Neural progenitor cell (in vitro differentiated cells): Measurements from ENCODE around the gene GPATCH2L. TPM values are rescaled to one million over a fixed set of nuclear protein-coding genes. Genes with fewer than 3 reads are reported as not detected.

ENCODE experiments used
- DNase-seq: peaks from one replicate; pipeline ENCODE4 v3.0.0-alpha.2; 2016; ENCODE audit warnings: low spot score
- H2AFZ ChIP-seq: fragments of 200-600 bp; sonication (generic); replicated peaks from 2 replicates; pipeline ENCODE4 v1.6.1; 2016; ENCODE audit warnings: antibody characterized with exemption
- H3F3A ChIP-seq: fragments of 200-600 bp; sonication (generic); 2 replicates; pipeline ENCODE4 v1.6.1; 2016; ENCODE audit warnings: antibody characterized with exemption, low read depth
- H3K27ac ChIP-seq: fragments of 200-600 bp; sonication (generic); 2 replicates; pipeline ENCODE4 v1.5.1; 2016; ENCODE audit warnings: mild to moderate bottlenecking
- H3K27me3 ChIP-seq: fragments of 200-600 bp; sonication (generic); 2 replicates; pipeline ENCODE4 v1.6.1; 2016; ENCODE audit warnings: mild to moderate bottlenecking, moderate library complexity
- H3K36me3 ChIP-seq: fragments of 200-600 bp; sonication (generic); 2 replicates; pipeline ENCODE4 v1.5.1; 2016
- H3K4me1 ChIP-seq: fragments of 200-600 bp; sonication (generic); 2 replicates; pipeline ENCODE4 v1.6.1; 2016; ENCODE audit warnings: mixed run types
- H3K4me2 ChIP-seq: fragments of 200-600 bp; sonication (generic); 2 replicates; pipeline ENCODE4 v1.6.1; 2016
- H3K4me3 ChIP-seq: fragments of 200-600 bp; sonication (generic); 2 replicates; pipeline ENCODE4 v1.5.1; 2016
- H3K79me2 ChIP-seq: fragments of 200-600 bp; sonication (generic); 2 replicates; pipeline ENCODE4 v1.6.1; 2016; ENCODE audit warnings: low read depth
- H3K9ac ChIP-seq: fragments of 200-600 bp; sonication (generic); 2 replicates; pipeline ENCODE4 v1.6.1; 2016
- H3K9me3 ChIP-seq: fragments of 200-600 bp; sonication (generic); 2 replicates; pipeline ENCODE4 v1.5.1; 2016; ENCODE audit warnings: low read depth
- H4K20me1 ChIP-seq: fragments of 200-600 bp; sonication (generic); 2 replicates; pipeline ENCODE4 v1.6.1; 2016; ENCODE audit warnings: low read depth
- H3K27ac Mint-ChIP-seq: 3 replicates; pipeline ENCODE4 v1.8.0; 2021; ENCODE audit warnings: mixed read lengths
- H3K27me3 Mint-ChIP-seq: 2 replicates; pipeline ENCODE4 v1.8.0; 2022; ENCODE audit warnings: low read depth, mild to moderate bottlenecking, inconsistent platforms, moderate library complexity, mixed read lengths; ENCODE audit not compliant: insufficient read depth
- H3K36me3 Mint-ChIP-seq: 3 replicates; pipeline ENCODE4 v1.8.0; 2021; ENCODE audit warnings: mixed read lengths
- H3K4me1 Mint-ChIP-seq: 3 replicates; pipeline ENCODE4 v1.8.0; 2021; ENCODE audit warnings: mixed read lengths
- H3K4me3 Mint-ChIP-seq: 3 replicates; pipeline ENCODE4 v1.8.0; 2021; ENCODE audit warnings: mild to moderate bottlenecking, moderate library complexity, mixed read lengths
- H3K9me3 Mint-ChIP-seq: 3 replicates; pipeline ENCODE4 v1.8.0; 2020; ENCODE audit warnings: mixed read lengths
- EZH2 ChIP-seq: fragments of 200-600 bp; sonication (generic); IDR thresholded peaks from 2 replicates; pipeline ENCODE4 v1.6.1; 2017; ENCODE audit warnings: antibody characterized with exemption, mild to moderate bottlenecking, moderate library complexity
- EZH2phosphoT487 ChIP-seq: fragments of 200-600 bp; sonication (generic); IDR thresholded peaks from 2 replicates; pipeline ENCODE4 v1.6.1; 2017; ENCODE audit warnings: antibody characterized with exemption
- total RNA-seq: library from RNA; depleted of rRNA; stranded (reverse); fragments of >200 nt; gene quantifications from 2 replicates; pipeline ENCODE4 v1.2.3, GENCODE V29; 2015; ENCODE audit warnings: low replicate concordance
- TF ChIP-seq, protein P1 (sequence below): fragments of 200-600 bp; sonication (generic); IDR thresholded peaks from 2 replicates; pipeline ENCODE4 v1.5.1; 2017; ENCODE audit warnings: antibody characterized with exemption, mild to moderate bottlenecking

The GPATCH2L gene
- total RNA-seq, 1 donor from 2014 or later = 68.2 TPM

DNA sequence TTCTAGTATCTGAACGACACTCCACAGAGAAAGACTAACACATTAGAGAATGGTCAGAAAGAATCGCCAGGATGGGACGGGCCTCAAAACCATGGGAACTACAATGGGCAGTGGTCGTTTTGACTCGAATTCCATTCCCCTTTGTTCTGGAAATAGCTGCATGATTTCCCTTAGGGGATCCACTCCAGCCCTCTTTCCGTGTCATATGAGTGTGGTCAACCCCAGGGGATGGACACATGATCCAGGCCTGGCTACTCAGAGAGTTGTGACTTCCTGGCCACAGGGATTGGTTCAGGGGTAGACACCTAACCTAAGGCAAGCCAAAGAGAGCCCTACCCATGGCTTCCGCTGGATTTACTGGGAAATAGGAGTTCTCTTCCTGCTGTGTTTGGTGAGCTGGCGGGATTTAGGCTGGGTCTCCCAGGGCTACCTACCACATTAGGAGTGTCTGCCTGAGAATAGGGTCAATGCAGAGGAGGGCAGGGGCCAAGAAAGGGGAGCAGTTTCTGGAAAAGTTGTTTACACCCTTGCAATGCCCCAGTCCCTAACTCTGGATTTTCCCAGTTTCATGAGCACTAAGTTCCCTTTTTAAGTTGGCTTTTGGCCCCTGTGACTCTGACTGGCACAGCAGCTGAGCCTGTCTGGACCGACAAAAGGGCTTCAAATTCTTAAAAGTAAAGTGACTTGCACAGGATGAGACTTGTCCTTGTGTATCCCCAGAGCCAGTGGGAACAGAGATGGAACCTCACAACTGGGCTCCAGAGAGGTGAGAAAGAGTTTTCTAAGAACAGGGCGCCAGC is 28.1 kb upstream of the GPATCH2L start:
- Mint-ChIP-seq H3K9me3 (no peaks in the 10 kb centered on the region), H3K4me1 (peaks cover 3% of the 10 kb centered on the region), H3K27ac (no peak overlapping the region), H3K27me3 (peaks cover 12% of the 10 kb centered on the region), H3K4me3 (no peak overlapping the region), H3K36me3 (no peaks in the 10 kb centered on the region)
- H4K20me1 ChIP-seq = no peaks in the 10 kb centered on the region
- H3K9ac ChIP-seq = no peak overlapping the region
- no peaks in the 10 kb centered on the region for H3K79me2 ChIP-seq
- DNase-seq = peak; percentile 24
- TF ChIP-seq, protein P1, sequence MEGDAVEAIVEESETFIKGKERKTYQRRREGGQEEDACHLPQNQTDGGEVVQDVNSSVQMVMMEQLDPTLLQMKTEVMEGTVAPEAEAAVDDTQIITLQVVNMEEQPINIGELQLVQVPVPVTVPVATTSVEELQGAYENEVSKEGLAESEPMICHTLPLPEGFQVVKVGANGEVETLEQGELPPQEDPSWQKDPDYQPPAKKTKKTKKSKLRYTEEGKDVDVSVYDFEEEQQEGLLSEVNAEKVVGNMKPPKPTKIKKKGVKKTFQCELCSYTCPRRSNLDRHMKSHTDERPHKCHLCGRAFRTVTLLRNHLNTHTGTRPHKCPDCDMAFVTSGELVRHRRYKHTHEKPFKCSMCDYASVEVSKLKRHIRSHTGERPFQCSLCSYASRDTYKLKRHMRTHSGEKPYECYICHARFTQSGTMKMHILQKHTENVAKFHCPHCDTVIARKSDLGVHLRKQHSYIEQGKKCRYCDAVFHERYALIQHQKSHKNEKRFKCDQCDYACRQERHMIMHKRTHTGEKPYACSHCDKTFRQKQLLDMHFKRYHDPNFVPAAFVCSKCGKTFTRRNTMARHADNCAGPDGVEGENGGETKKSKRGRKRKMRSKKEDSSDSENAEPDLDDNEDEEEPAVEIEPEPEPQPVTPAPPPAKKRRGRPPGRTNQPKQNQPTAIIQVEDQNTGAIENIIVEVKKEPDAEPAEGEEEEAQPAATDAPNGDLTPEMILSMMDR = no peak
- TF ChIP-seq EZH2 = no peak
- no peak for TF ChIP-seq EZH2phosphoT487
- no peak overlapping the region for H2AFZ ChIP-seq
- H3K4me2 ChIP-seq = no peak overlapping the region
- no peaks in the 10 kb centered on the region for H3K27me3 ChIP-seq
- H3F3A ChIP-seq = no peaks in the 10 kb centered on the region
- H3K4me3 ChIP-seq = no peak overlapping the region
- no peak overlapping the region for H3K27ac ChIP-seq
- no peaks in the 10 kb centered on the region for H3K9me3 ChIP-seq
- peaks cover 3% of the 10 kb centered on the region for H3K4me1 ChIP-seq
- no peaks in the 10 kb centered on the region for H3K36me3 ChIP-seq

- DNase-seq = no peak
- Mint-ChIP-seq H3K9me3 (no peaks in the 10 kb centered on the region), H3K4me1 (peaks cover 7% of the 10 kb centered on the region), H3K27ac (no peak overlapping the region), H3K36me3 (no peaks in the 10 kb centered on the region), H3K27me3 (peaks cover 12% of the 10 kb centered on the region), H3K4me3 (no peak overlapping the region)
- H3K9me3 ChIP-seq = no peaks in the 10 kb centered on the region
- H3K79me2 ChIP-seq = no peaks in the 10 kb centered on the region
- no peak overlapping the region for H3K4me3 ChIP-seq
- no peak overlapping the region for H3K27ac ChIP-seq
- H3F3A ChIP-seq = no peaks in the 10 kb centered on the region
- TF ChIP-seq EZH2phosphoT487 (no peak), EZH2 (no peak)
- TF ChIP-seq, protein P1 = no peak
- peaks cover 7% of the 10 kb centered on the region for H3K4me1 ChIP-seq
- no peak overlapping the region for H3K4me2 ChIP-seq
- peaks cover 9% of the 10 kb centered on the region for H3K27me3 ChIP-seq
- no peaks in the 10 kb centered on the region for H3K36me3 ChIP-seq
- no peak overlapping the region for H3K9ac ChIP-seq
- H2AFZ ChIP-seq = no peak overlapping the region
- H4K20me1 ChIP-seq = peaks cover 6% of the 10 kb centered on the region
These were observed 26.2 kb upstream of the GPATCH2L start for GRCh38 chr14:76125511-76125910.

DNA sequence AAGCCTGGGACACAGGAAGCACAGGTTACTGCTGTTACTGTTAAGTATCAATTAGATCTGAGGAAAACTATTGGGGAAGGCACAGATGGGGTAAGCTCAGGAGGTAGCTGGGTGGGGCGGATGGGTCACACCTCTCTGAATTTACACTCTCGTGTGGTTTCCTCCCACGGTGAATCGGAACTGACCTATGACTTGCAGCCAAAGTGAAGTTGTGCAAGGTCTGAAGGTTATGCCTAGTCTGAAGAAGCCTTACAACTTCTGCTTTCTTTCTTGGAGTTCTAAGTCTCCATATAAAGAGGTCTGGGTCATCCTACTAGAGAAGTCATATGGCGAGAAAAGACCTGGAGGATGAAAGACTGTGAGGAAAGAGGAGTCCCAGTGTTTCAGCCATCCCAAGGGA is 25.6 kb upstream of the GPATCH2L start:
- Mint-ChIP-seq H3K4me1 (peaks cover 12% of the 10 kb centered on the region), H3K36me3 (no peaks in the 10 kb centered on the region), H3K9me3 (no peaks in the 10 kb centered on the region), H3K27ac (no peak overlapping the region), H3K4me3 (no peak overlapping the region), H3K27me3 (peaks cover 14% of the 10 kb centered on the region)
- TF ChIP-seq EZH2phosphoT487 = no peak
- TF ChIP-seq EZH2 = no peak
- TF ChIP-seq, protein P1 = no peak
- Histone ChIP-seq H4K20me1 (peaks cover 9% of the 10 kb centered on the region), H3K4me1 (peaks cover 11% of the 10 kb centered on the region), H3K9ac (no peak overlapping the region), H3K27ac (no peak overlapping the region), H3K36me3 (no peaks in the 10 kb centered on the region), H2AFZ (no peak overlapping the region), H3F3A (no peaks in the 10 kb centered on the region), H3K4me3 (no peak overlapping the region), H3K4me2 (no peak overlapping the region), H3K79me2 (no peaks in the 10 kb centered on the region), H3K9me3 (no peaks in the 10 kb centered on the region), H3K27me3 (peaks cover 14% of the 10 kb centered on the region)
- DNase-seq = no peak
